GF-D8 (cell line): ENCODE measurements around the gene DDX43.
A peak's percentile ranks its signal among the peaks of the same experiment; 100 is the strongest.
"Not testable (repeated sequence)": the region's sequence is repeated elsewhere in the genome, so short reads cannot be mapped to it uniquely, and the experiment has no call there.

ENCODE experiments used
- DNase-seq: peaks from one replicate; lab custom pipeline; 2025; lab: John Stamatoyannopoulos, UW

The DDX43 gene

GRCh38 chr6:73394577-73395354, at the start of gene DDX43:
TSS of gene DDX43 (plus strand) at chr6:73394828. CDS start at chr6:73394906, 78 bp downstream.
- DNase-seq, result peak; percentile 72

- no peak for DNase-seq
These were observed 46.0 kb upstream of the DDX43 start for GRCh38 chr6:73348550-73349204.

DNA sequence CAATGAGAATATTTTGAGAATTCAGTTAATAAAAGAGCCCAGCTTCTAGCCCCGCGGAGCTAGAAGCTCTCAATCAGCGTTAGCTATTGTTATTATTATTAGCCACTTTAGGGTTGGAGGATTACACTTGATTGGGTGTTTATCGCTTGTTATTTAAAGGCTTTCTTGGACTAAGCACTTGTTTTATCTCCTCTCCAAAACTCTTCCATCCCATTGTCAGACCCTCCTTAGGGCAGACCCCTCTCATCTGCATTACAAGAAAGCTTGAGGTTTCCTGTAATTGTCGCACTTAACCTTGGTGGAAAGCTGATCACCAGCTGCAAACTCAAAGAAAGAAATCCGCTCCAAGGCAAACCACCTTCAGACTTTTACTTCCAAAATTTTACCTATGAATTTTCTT, 45.3 kb upstream of the DDX43 start:
- no peak for DNase-seq

DNA sequence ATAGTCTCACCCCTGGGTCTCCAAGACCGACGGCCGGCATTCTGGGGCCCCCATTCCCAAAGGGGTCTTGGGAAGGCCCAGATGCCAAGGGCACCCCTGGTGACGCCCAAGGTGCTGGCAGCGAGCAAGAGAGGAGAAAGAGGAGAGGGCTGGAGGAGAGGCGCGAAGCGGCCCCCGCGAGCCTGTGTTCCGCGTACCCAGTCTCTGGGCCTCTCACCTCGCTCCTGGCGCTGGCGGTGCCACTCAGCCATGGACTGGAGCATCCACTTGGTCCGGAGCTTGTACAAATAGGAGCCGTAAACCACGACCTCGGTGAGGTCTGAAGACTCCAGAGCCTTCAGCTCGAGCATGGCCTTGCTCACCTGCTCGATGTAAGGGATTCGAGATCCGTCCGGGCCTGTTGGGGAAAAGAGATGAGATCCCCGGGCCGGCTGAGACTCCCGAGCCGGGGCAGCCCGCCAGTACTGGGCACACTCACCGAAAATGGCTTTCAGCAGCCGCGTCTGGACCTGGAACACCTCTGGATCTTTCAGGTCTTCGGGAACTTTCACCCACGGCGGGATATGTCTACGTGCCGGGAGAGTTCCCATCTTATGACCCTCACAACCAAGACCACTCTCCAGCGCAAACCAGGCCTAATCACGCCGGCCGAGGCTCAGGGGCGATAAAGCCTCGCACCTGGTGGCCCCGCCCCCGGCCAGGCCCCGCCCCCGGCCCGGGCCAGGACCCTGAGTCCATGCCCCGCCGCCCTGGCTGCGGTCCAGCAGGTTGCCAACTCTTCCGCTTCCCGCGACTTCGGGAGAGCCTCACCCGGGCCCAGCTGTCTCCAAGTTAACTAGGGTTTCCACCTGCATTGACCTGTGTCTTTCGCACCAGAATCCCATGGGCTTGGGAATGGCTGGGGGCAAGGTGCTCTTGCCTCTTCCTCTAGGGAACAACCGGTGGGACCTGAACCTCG, 40.7 kb upstream of the DDX43 start, which contains the start of gene DPPA5:
Gene DPPA5, minus strand, starts transcription at position 641 of the 958 bp plus-strand sequence. Its CDS starts 51 bp downstream, at position 590.
- DNase-seq, result no peak

DNA sequence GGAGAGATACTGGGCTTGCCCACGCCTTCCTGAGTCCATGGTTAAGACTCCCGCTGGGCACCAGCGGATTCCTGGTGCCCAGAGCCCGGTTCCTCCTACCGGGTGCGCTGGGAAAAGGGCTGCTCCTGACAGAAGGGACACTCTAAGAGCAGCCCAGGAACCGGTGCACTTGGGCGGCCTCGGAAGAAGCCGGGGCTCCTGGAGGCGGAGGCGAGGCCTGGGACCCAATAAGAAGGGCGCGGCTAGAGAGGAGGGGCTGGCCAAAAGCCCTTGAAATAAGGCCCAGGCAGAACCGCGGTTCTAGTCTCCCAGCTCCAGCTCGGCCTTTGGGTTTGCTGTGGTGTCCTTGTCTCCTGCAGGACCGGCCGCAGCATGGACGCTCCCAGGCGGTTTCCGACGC, 32.3 kb upstream of the DDX43 start, which contains the start of gene KHDC3L:
Gene KHDC3L, plus strand, starts transcription at position 301 of the 400 bp plus-strand sequence. Its CDS starts 72 bp downstream, at position 373.
- DNase-seq, result no peak

GRCh38 chr6:73362869-73363536, 31.6 kb upstream of the DDX43 start:
- no peak for DNase-seq

- no peak for DNase-seq
These were observed 31.1 kb upstream of the DDX43 start for GRCh38 chr6:73363537-73363875.

- no peak for DNase-seq
These were observed 30.5 kb upstream of the DDX43 start for GRCh38 chr6:73364121-73364520.

GRCh38 chr6:73364549-73364948, 30.1 kb upstream of the DDX43 start:
- no peak for DNase-seq

DNA sequence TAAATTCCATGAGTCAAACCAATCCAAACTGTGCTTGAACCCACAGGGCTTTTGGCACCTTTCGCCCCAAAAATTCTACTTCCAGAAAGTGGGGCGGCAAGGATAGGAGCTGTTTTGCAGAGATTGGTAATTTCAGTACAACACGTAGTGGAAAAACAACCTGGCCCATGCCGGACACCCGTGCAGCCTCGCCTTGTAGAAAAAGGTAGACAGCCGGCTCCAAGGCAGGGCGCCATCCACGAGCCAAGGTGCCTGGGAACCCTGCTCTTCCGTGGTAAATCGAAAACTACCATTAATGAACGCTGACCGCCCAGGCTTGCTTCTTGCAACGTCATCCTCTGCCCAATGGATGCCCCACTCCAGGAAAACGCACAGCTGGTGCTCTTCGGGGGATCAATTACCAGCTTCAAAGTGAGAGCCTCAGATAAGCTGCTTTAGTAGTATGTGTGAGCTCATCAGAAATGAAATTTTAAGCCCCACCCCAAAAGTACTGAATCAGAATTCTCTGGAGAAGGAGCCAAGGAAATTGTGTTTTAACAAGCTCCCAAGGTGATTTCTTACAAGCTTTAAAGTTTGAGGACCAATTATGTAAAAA, 26.8 kb upstream of the DDX43 start:
- no peak for DNase-seq

- DNase-seq, result no peak
These were observed 26.0 kb upstream of the DDX43 start for GRCh38 chr6:73368675-73369074.

- DNase-seq, result no peak
These were observed 25.5 kb upstream of the DDX43 start for GRCh38 chr6:73369157-73369556.

DNA sequence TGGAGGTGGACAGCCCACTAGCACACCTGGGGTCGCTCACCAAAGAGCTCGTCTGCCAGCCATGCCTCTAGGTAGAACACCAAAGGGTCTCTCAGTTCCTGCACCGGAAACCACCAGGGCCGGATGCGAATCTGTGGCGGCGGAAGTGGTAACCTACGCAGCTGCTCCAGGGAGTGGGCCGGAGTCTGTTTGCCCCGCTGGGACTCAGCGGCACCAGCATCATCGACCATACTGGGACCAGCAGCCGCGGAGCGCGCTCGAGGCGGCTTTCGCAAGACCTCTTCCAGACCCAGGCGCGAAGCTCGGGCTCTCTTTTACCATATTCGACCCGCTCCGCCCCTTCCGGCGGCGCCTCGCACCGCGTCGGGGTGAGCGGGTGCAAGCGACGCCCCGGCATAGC, 25.1 kb upstream of the DDX43 start, which contains the start of gene OOEP:
Gene OOEP, minus strand, starts transcription at position 335 of the 400 bp plus-strand sequence. Its CDS starts 105 bp downstream, at position 230.
- no peak for DNase-seq

GRCh38 chr6:73371984-73372383, 22.6 kb upstream of the DDX43 start:
- no peak for DNase-seq

DNA sequence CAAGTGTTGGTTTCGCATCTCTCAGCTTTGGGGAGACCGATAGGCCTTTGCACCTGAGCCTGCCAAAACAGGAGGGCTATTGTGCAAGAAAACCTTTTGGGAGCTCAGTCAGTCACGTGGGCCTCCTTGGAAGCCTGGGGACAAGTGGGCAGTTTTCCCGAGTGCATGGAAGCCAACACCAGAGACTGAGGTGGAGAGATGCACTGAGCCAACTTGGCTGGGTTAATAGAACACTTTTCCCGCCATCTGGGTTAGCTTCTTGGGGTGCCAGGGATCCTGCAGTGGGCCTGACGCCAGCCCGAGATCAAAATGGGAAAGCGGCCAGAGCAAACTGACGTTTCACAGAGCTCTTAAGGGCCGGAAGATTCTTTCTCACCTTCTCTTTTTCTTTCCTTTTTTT, 22.1 kb upstream of the DDX43 start:
- DNase-seq, result no peak

GRCh38 chr6:73375216-73375615, 19.4 kb upstream of the DDX43 start:
- no peak for DNase-seq

DNA sequence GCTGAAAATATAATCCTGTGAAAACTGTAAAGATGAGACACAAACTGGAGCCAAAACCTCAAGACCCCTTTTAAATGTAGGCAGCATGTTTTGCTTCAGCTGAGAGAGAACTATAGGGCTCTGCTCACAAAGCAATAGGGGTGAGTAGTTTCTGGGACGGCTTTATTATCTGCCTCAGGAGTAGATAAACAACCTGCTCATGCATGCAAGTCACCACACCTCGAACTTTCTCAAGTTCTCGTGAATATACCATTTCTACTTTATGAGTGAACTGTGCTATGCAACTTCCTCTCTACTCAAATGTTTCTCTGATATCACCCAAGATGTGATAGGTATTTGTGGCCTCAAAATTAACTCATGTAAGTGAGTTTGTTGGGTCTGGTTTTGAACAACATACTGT, 17.4 kb upstream of the DDX43 start:
- no peak for DNase-seq

GRCh38 chr6:73381531-73381930, 13.1 kb upstream of the DDX43 start:
- not testable (repeated sequence) for DNase-seq

GRCh38 chr6:73382462-73383113, 12.0 kb upstream of the DDX43 start:
- DNase-seq, result no peak

- DNase-seq, result no peak
These were observed 6.2 kb upstream of the DDX43 start for GRCh38 chr6:73388433-73388799.
